T-cell (primary cell): ENCODE results near the gene REPIN1. TPM values are rescaled to one million over a fixed set of nuclear protein-coding genes. Genes with fewer than 3 reads are reported as not detected.
A peak's percentile ranks its signal among the peaks of the same experiment; 100 is the strongest.
"Not testable (repeated sequence)": the region's sequence is repeated elsewhere in the genome, so short reads cannot be mapped to it uniquely, and the experiment has no call there.

Experiments used
- ATAC-seq, 4 experiments: fragments of 200-7000 bp in 3 of 4; fragments of 150-1000 bp in 1 of 4; cut with Tn5 transposase; replicated peaks in 1 of 4; 1 replicate in 3 of 4; 2 replicates in 1 of 4; pipeline ENCODE4 v1.10.0; 2021; ENCODE audit warnings: moderate library complexity in 3 of 4, mild to moderate bottlenecking in 2 of 4, moderate number of reproducible peaks in 1 of 4
- CTCF ChIA-PET, 2 donors: fragments of 300-600 bp; sonication (Branson Sonifier 250); formaldehyde crosslinking; loops; one replicate each; lab custom pipeline; 2022; ENCODE audit warnings: antibody characterized with exemption in 2 of 2; lab: Charles Lee
- POLR2A ChIA-PET, 2 donors: fragments of 300-600 bp; sonication (Branson Sonifier 250); formaldehyde crosslinking; loops; one replicate each; lab custom pipeline; 2022; ENCODE audit warnings: antibody characterized with exemption in 2 of 2; lab: Charles Lee
- DNase-seq, 35 experiments: peaks; one replicate each; pipeline versions ENCODE4 v3.0.0 to v3.0.0-alpha.2; 2013 to 2023
- H3K27ac ChIP-seq: one replicate; pipeline ENCODE4 v1.5.1; 2013; ENCODE audit warnings: low read length
- H3K27me3 ChIP-seq, 2 experiments: replicated peaks in 1 of 2; 1 replicate in 1 of 2; 2 replicates in 1 of 2; pipeline versions ENCODE4 v1.6.1 to v1.7.0; 2013; ENCODE audit warnings: low read length in 1 of 2, mixed read lengths in 1 of 2; ENCODE audit not compliant: control insufficient read depth in 2 of 2, insufficient read depth in 2 of 2; ENCODE audit errors: extremely low read depth in 1 of 2
- H3K36me3 ChIP-seq, 2 donors: 1 replicate in 1 of 2; 2 replicates in 1 of 2; pipeline versions ENCODE4 v1.6.1 to v1.7.0; 2013; ENCODE audit warnings: low read length in 1 of 2; ENCODE audit not compliant: control insufficient read depth in 2 of 2, insufficient read depth in 1 of 2; ENCODE audit errors: extremely low read depth in 1 of 2
- H3K4me1 ChIP-seq, 2 experiments: 1 replicate in 1 of 2; 2 replicates in 1 of 2; pipeline versions ENCODE4 v1.6.1 to v1.7.0; 2013; ENCODE audit warnings: low read length in 2 of 2, mixed read lengths in 1 of 2; ENCODE audit not compliant: insufficient read depth in 2 of 2, control insufficient read depth in 1 of 2; ENCODE audit errors: extremely low read depth in 1 of 2
- H3K4me3 ChIP-seq, 2 donors: 1 replicate in 1 of 2; 2 replicates in 1 of 2; pipeline versions ENCODE4 v1.5.1 to v1.7.0; 2013; ENCODE audit warnings: mild to moderate bottlenecking in 2 of 2, low read length in 1 of 2, moderate library complexity in 1 of 2; ENCODE audit not compliant: control insufficient read depth in 1 of 2; ENCODE audit errors: extremely low read depth in 1 of 2
- H3K9me3 ChIP-seq: 2 replicates; pipeline ENCODE4 v1.7.0; 2013
- H3K27ac Mint-ChIP-seq, 2 donors: one replicate each; pipeline ENCODE4 v1.8.0; 2020 to 2021; ENCODE audit warnings: mild to moderate bottlenecking in 2 of 2, mixed read lengths in 2 of 2
- H3K27me3 Mint-ChIP-seq, 2 donors: one replicate each; pipeline ENCODE4 v1.8.0; 2021 to 2022; ENCODE audit warnings: mixed read lengths in 2 of 2
- H3K36me3 Mint-ChIP-seq: one replicate; pipeline ENCODE4 v1.8.0; 2021; ENCODE audit warnings: mixed read lengths
- H3K4me1 Mint-ChIP-seq, 3 donors: one replicate each; pipeline ENCODE4 v1.8.0; 2020 to 2022; ENCODE audit warnings: mixed read lengths in 3 of 3, mild to moderate bottlenecking in 1 of 3
- H3K4me3 Mint-ChIP-seq, 3 donors: one replicate each; pipeline ENCODE4 v1.8.0; 2020 to 2022; ENCODE audit warnings: mild to moderate bottlenecking in 3 of 3, mixed read lengths in 3 of 3, moderate library complexity in 3 of 3
- H3K9me3 Mint-ChIP-seq, 3 donors: one replicate each; pipeline ENCODE4 v1.8.0; 2020 to 2022; ENCODE audit warnings: mixed read lengths in 3 of 3
- WGBS: methylation state at CpG from one replicate; pipeline ENCODE4 v1.1.5; 2013; ENCODE audit warnings: missing lambda C conversion rate; ENCODE audit not compliant: insufficient coverage; 5-methylcytosine and 5-hydroxymethylcytosine counted together
- total RNA-seq, 35 experiments: library from RNA in 6 of 35; stranded (reverse) in 6 of 35; fragments of 120-200 nt in 1 of 35; gene quantifications; one replicate each; pipeline versions ENCODE4 v1.2.1 to v1.2.4 and lab custom pipeline; 2013 to 2026

Gene REPIN1
- total RNA-seq, 5 donors from 2014 or later (not counting 1 experiment from before 2014, with no cell fraction given) = 64.0 to 110 (median 101) TPM

GRCh38 chr7:150382123-150382843 is 13.7 kb downstream of the REPIN1 start:
- Histone ChIP-seq H3K4me1 (peaks cover 6 to 25% of the 10 kb centered on the region in 2 experiments), H3K4me3 (no peak overlapping the region), H3K9me3 (no peaks in the 10 kb centered on the region), H3K27ac (no peak overlapping the region), H3K27me3 (no peaks in the 10 kb centered on the region), H3K36me3 (peaks cover 0 to 4% of the 10 kb centered on the region in 2 donors)
- no peak for ATAC-seq
- Mint-ChIP-seq H3K27ac (no peak overlapping the region), H3K4me3 (no peak overlapping the region), H3K27me3 (no peaks in the 10 kb centered on the region), H3K36me3 (peaks cover 3% of the 10 kb centered on the region), H3K9me3 (no peaks in the 10 kb centered on the region), H3K4me1 (peaks cover 31 to 39% (median 36%) of the 10 kb centered on the region in 3 donors)
- WGBS = 91% methylated on average over 16 of the region's 20 CpGs
- ChIA-PET POLR2A (no interaction called here), CTCF (no interaction called here)
- DNase-seq = no peak

- no CpG with 5 or more reads among the region's 4 CpGs for WGBS
- Histone ChIP-seq H3K27me3 (no peaks in the 10 kb centered on the region), H3K4me3 (no peak overlapping the region), H3K9me3 (no peaks in the 10 kb centered on the region), H3K27ac (no peak overlapping the region), H3K36me3 (peaks cover 0 to 4% of the 10 kb centered on the region in 2 donors), H3K4me1 (peaks cover 6 to 25% of the 10 kb centered on the region in 2 experiments)
- ChIA-PET CTCF (no interaction called here), POLR2A (no interaction called here)
- Mint-ChIP-seq H3K36me3 (peaks cover 3% of the 10 kb centered on the region), H3K4me3 (no peak overlapping the region), H3K4me1 (peaks cover 25 to 34% (median 31%) of the 10 kb centered on the region in 3 donors), H3K27ac (no peak overlapping the region), H3K27me3 (no peaks in the 10 kb centered on the region), H3K9me3 (no peaks in the 10 kb centered on the region)
- DNase-seq (no peak), ATAC-seq (no peak)
Measured at GRCh38 chr7:150382844-150383225, 14.2 kb downstream of the REPIN1 start.

- H3K9me3 Mint-ChIP-seq = no peaks in the 10 kb centered on the region
- no peaks in the 10 kb centered on the region for H3K27me3 Mint-ChIP-seq
- no peak overlapping the region for H3K4me3 ChIP-seq
- 98% methylated on average over 16 of the region's 22 CpGs for WGBS
- H3K27ac ChIP-seq = no peak overlapping the region
- DNase-seq (no peak), ATAC-seq (no peak)
- peaks cover 0 to 4% of the 10 kb centered on the region in 2 donors for H3K36me3 ChIP-seq
- no peaks in the 10 kb centered on the region for H3K27me3 ChIP-seq
- peaks cover 20 to 29% (median 26%) of the 10 kb centered on the region in 3 donors for H3K4me1 Mint-ChIP-seq
- no peak overlapping the region for H3K4me3 Mint-ChIP-seq
- ChIA-PET POLR2A (no interaction called here), CTCF (no interaction called here)
- H3K9me3 ChIP-seq = no peaks in the 10 kb centered on the region
- peaks cover 3% of the 10 kb centered on the region for H3K36me3 Mint-ChIP-seq
- H3K4me1 ChIP-seq = peaks cover 6 to 14% of the 10 kb centered on the region in 2 experiments
- no peak overlapping the region for H3K27ac Mint-ChIP-seq
Measured at GRCh38 chr7:150383710-150384397, 15.2 kb downstream of the REPIN1 start.

- peaks cover 19 to 26% (median 24%) of the 10 kb centered on the region in 3 donors for H3K4me1 Mint-ChIP-seq
- Histone ChIP-seq H3K27me3 (no peaks in the 10 kb centered on the region), H3K9me3 (no peaks in the 10 kb centered on the region), H3K27ac (no peak overlapping the region), H3K4me1 (peaks cover 5 to 12% of the 10 kb centered on the region in 2 experiments), H3K36me3 (peaks cover 0 to 4% of the 10 kb centered on the region in 2 donors), H3K4me3 (no peak overlapping the region)
- peaks cover 3% of the 10 kb centered on the region for H3K36me3 Mint-ChIP-seq
- no peak overlapping the region for H3K4me3 Mint-ChIP-seq
- DNase-seq (no peak), ATAC-seq (no peak)
- H3K9me3 Mint-ChIP-seq = no peaks in the 10 kb centered on the region
- 70% methylated on average over 3 of the region's 15 CpGs for WGBS
- ChIA-PET CTCF (no interaction called here), POLR2A (no interaction called here)
- no peaks in the 10 kb centered on the region for H3K27me3 Mint-ChIP-seq
- peak overlapping the region in 1 of 2 donors; percentile 52 for H3K27ac Mint-ChIP-seq
Measured at GRCh38 chr7:150384406-150385301, 16.0 kb downstream of the REPIN1 start.

GRCh38 chr7:150385302-150385723 is 16.7 kb downstream of the REPIN1 start:
- no peaks in the 10 kb centered on the region for H3K27me3 Mint-ChIP-seq
- H3K4me3 ChIP-seq = no peak overlapping the region
- no peak overlapping the region for H3K27ac Mint-ChIP-seq
- WGBS = 91% methylated on average over 11 of the region's 14 CpGs
- H3K4me1 Mint-ChIP-seq = peaks cover 12 to 20% (median 17%) of the 10 kb centered on the region in 3 donors
- no peak for DNase-seq
- POLR2A ChIA-PET = no interaction called here
- H3K36me3 ChIP-seq = peaks cover 0 to 4% of the 10 kb centered on the region in 2 donors
- no peaks in the 10 kb centered on the region for H3K27me3 ChIP-seq
- ATAC-seq = no peak
- no peak overlapping the region for H3K27ac ChIP-seq
- no peaks in the 10 kb centered on the region for H3K9me3 ChIP-seq
- H3K9me3 Mint-ChIP-seq = no peaks in the 10 kb centered on the region
- CTCF ChIA-PET = no interaction called here
- peaks cover 3% of the 10 kb centered on the region for H3K36me3 Mint-ChIP-seq
- no peak overlapping the region for H3K4me3 Mint-ChIP-seq
- peaks cover 0 to 5% of the 10 kb centered on the region in 2 experiments for H3K4me1 ChIP-seq

GRCh38 chr7:150385884-150386283 is 17.3 kb downstream of the REPIN1 start:
- H3K4me3 Mint-ChIP-seq, H3K27me3 Mint-ChIP-seq, POLR2A ChIA-PET, H3K36me3 ChIP-seq, H3K27ac ChIP-seq, DNase-seq, H3K4me3 ChIP-seq, H3K36me3 Mint-ChIP-seq, H3K4me1 ChIP-seq, ATAC-seq, H3K27ac Mint-ChIP-seq, H3K9me3 ChIP-seq, H3K27me3 ChIP-seq, CTCF ChIA-PET, H3K9me3 Mint-ChIP-seq: not testable (repeated sequence)
- H3K4me1 Mint-ChIP-seq = peaks cover 7 to 14% (median 12%) of the 10 kb centered on the region in 3 donors
- 93% methylated on average over 2 of the region's 6 CpGs for WGBS
